ENCODE measurements around the gene APBB2.
"Not testable (repeated sequence)": the region's sequence is repeated elsewhere in the genome, so short reads cannot be mapped to it uniquely, and the experiment has no call there.

Gene APBB2

GRCh38 chr4:40924096-40924792, 290.1 kb downstream of the APBB2 start:
- FAIRE-seq: no peak

DNA sequence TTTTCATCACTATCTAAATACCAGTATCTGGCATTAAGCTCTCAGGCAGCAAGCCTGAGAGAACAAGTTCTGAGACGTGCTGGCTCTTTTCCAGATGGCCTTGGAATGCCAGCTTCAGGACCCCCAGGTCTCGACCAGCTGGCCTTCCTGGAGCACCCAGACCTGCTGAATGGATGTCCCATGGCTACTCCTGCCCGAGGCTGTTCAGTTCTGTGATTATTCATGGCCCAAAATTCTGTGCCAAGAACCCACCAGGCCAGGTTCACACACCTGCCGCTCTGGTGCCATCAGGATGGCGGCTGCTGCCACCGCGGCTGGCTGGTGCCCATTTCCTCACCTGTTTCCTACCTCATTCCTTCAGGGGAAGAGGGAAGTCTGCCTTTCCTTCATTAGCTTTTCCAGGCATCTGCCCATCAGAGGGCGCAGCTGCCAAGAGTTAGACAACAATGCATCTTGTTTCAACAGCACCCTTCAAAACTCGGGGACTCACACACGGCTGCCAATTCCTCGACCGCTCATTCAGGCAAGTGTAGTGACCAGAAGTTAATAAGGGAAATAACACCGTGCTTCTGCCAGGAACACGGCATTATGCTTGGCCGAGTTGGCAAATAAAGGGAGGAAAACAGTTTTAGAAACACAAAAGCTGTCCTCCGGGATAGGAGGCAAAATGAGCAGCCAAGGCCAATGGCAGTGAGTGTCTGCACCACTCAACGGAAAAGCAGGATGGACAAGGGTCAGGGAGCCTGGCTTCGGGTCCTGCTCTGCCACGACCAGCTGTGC, 290.8 kb downstream of the APBB2 start:
- FAIRE-seq: no peak

- not testable (repeated sequence) for FAIRE-seq
These were observed 294.4 kb downstream of the APBB2 start for GRCh38 chr4:40919976-40920375.

GRCh38 chr4:40918330-40918729, 296.0 kb downstream of the APBB2 start:
- no peak for FAIRE-seq

DNA sequence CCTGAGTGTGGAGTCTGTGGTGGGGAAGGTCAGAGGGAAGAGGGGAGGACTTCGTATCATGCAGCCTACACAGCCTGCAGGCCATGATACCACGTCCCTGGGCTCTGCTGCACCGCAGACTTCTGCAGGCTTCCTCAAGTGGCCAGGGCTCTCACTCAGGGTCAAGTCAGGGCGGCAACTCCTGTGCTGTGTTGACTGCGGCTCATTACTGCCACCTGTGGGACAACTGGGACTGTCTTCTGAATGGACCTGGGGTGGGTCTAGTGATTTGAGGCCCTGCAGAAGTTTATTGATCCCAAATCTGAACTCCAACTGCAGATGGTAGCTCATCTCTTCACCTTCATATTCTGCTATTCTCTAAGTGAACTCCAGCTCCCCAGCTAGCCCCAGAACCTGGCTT, 297.5 kb downstream of the APBB2 start:
- no peak for FAIRE-seq

DNA sequence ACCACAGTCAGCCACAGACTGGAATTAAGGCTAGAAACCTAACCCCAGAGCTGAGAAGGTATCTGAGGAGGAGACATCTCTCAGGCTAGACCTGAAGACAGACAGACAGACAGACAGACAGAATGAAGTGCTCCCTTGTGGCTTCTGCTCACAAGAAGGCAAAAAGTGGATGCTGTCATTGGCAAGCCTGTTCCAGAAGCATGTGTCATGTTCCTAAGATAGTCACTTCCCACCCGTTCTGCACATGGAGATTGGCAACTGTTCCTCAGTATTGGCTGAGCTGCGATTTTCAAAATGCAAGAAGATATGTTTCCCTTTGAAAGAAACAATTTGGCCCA, 298.2 kb downstream of the APBB2 start:
- no peak for FAIRE-seq

DNA sequence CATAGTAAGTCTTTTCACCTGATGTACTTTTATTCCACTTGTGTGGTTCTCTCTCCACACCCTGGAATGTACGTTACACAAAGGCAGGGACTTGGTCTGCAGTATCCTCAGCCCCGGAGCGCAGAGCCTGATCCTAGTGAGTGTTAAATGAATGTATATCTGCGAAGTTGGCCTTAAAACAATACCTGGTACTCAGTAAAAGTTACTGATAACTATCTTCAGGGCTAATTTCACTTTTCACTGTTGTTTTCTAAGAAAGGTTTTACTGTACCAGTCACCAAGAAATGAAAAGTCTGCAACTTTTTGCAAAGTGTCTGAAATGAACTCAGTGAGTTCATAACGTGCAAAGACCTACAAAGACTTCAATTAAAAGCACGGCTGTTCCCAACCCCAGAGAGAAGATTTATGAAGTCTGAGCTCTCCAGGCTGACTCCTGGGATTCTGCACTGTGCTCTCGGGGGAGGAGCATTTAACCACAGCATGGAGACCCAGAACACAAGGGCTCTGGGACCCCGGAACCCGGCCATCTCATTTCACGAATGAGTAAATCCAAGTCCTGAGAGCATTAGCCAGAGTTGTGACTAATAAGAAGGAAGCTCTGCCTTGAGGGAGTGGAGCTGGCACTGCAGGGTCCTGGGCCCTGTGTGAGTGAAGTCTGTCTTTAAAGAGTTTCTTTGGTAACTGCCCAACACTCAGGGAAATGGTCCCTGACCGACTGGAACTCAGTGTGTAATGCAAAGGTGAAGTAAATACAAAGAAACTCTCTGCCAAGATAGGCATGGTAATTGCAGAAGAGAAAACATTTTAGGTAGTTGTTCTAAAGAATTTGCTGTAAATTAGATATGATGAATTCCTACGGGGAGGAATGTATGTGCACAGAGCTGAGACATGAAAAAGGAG, 298.8 kb downstream of the APBB2 start:
- FAIRE-seq: no peak

DNA sequence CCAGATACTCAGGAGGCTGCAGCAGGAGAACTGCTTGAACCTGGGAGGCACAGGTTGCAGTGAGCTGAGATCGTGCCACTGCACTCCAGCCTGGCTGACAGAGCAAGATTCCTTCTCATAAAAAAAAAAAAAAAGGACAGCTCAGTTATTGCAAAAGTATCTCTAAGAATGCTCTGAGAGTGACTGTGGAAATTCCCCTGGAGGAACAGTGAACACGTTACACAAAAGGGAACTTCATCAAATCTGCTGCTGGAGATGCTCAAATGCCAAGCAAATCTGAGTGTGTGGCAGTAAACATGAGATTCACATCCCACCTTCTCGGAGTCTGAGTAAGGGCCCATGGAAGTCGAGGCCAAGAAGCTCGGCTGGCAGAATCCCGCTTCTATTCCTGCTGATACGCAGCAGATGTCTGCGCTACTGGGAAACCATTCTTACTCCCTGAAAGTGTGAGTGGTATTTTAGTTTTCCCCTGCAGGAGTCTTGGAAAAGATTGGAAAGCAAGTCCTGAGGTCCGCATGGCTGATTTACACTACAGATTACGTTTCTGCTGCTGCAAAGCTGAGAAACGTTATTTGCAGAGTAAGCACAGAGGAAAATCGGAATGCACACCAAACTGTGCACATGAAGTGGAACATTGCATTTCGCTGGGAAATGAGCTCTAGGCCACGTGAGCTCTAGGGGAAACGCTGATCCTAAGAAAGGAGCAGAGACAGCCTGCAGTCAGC, 301.7 kb downstream of the APBB2 start:
- no peak for FAIRE-seq

GRCh38 chr4:40910706-40911105, 303.6 kb downstream of the APBB2 start:
- no peak for FAIRE-seq

- no peak for FAIRE-seq
These were observed 304.9 kb downstream of the APBB2 start for GRCh38 chr4:40909363-40909876.

DNA sequence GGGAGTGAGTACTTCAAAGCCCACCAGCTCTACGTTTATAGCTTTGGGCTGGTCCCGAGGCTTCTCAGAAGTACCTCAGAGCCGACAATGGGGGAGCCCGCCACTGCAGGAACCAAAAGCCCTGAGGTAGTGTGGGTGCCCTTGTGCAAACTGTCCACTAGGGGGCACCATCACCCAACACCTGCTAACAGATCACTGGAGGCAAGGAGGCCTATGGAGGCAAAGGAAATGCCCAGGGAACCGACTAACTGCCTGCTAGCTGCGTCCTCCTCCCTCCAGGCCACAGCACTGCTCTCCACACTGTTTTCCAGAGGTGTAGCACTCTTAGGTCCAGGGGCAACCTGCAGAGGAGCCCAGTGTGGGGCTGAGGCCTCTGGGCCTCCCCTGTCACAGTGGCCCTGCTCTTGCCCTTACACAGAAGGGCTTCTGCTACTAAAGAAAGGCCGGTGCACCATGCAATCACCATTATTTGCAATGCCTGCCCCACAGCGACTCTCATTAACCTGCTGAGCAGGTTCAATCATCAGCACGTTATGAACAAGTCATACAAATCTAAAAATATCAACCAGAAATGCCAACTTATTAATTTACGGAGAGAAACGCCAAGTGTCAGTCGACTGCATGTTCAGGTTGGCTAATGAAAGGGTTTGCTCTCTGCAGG, 305.5 kb downstream of the APBB2 start:
- no peak for FAIRE-seq

- FAIRE-seq: no peak
These were observed 306.0 kb downstream of the APBB2 start for GRCh38 chr4:40908297-40908696.

DNA sequence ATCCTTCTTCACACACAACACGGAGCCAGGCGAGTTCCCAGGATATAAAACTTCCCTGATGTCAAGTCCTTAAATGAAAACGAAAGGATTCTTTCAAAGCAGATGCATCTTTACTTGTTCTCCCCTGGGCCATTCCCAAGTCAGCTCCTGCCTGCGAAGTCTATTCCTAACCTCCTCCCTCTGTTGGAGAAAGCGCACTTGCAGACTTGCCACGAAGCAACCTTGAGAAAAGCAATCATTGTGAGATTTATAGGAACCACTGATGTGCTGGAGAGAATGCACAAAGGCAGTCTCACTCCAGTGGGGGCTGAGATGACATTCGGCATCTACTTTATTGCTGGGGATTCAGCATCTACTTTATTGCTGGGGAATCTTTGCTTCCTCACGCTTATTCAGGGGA, 308.9 kb downstream of the APBB2 start:
- FAIRE-seq: no peak

- FAIRE-seq: not testable (repeated sequence)
These were observed 313.8 kb downstream of the APBB2 start for GRCh38 chr4:40900531-40900930.

- FAIRE-seq: no peak
These were observed 316.7 kb downstream of the APBB2 start for GRCh38 chr4:40897557-40898203.

GRCh38 chr4:40890764-40891163, 323.6 kb downstream of the APBB2 start:
- FAIRE-seq: no peak

- FAIRE-seq: no peak
These were observed 324.1 kb downstream of the APBB2 start for GRCh38 chr4:40890199-40890598.

DNA sequence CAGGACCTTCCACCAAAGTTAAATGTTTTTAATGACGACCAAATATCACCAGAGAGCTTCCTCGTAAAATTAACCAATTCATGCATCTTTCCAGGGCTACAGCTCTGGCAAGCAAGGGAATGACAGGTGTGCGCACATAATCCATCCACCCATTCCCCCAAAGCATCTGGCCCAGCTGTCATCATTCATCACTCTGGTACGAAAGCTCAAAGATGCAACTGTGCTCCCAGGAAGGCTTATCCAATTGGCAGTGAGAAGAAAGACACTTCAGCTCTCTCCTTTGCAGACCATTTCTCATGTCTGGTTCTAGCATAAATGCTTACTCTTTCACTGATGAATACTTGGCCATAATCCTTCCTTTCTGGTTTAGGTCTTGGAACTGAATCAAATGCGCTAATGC, 325.4 kb downstream of the APBB2 start:
- FAIRE-seq: no peak

- FAIRE-seq: no peak
These were observed 326.6 kb downstream of the APBB2 start for GRCh38 chr4:40887764-40888131.

GRCh38 chr4:40886931-40887763, 327.2 kb downstream of the APBB2 start:
- FAIRE-seq: no peak

DNA sequence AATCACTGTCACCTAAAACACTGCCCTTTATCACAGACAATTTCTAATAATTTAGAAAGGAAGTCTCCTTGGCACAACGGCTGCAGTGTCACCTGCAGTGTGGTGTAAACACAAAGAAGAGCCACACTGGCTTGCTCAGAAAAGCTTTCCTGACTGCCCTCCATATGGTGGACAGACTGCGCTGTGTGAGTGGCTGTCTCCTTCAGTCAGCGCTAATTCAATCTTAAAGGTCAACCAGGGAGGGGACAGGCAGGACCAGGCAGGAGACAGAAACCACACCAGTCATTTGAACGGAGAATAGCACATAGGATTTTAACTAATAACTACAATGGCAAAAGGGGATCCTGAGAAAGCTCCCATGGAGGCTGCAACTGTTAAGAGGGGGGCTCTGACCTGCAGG, 332.5 kb downstream of the APBB2 start:
- no peak for FAIRE-seq

All from TTC549 (cell line).